NCI-H446 treated with DMSO at 0.1 percent for 48 hours (cell line): ENCODE data around the gene RGS7.

Experiments
- DNase-seq: peaks from one replicate; lab custom pipeline; 2025; lab: John Stamatoyannopoulos, UW

Gene RGS7

DNA sequence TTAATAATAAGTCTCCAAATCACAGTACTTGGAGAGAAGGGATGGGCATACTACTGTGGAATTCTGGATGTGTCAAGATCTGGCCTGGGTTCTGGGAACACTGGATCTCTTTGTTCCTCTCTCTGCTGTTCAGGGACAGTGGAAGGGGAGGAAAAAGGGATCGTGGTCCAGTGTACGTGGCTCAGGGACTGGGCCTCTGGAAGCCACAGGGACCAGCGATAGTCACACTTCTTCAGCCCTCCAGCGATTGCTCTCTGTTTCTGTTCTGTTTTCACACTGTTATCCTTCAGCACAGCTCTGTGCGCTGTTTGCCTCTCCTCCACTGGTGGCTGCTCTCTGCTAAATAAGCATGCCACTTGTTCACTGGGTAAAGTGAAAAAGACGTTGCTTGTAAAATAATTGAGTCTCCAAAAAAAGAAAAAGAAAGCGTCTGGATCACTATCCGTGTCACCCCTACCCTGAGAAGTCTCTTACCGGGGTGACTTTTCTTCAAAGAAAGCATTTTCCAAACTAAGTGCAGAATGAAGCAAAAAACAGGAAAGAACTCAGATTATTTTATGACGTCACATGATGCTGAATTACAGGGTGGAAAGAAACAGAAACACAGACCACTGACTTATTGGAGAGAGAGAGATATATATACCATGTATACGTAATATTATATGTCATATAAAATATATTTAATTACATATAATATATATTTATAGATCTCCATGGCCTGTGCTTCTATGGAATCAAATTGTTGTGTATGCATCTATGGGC is 279.4 kb downstream of the RGS7 start:
- no peak for DNase-seq

- DNase-seq: no peak
These were observed 282.5 kb downstream of the RGS7 start for GRCh38 chr1:241074507-241074906.

- DNase-seq: no peak
These were observed 288.6 kb downstream of the RGS7 start for GRCh38 chr1:241068359-241068758.

DNA sequence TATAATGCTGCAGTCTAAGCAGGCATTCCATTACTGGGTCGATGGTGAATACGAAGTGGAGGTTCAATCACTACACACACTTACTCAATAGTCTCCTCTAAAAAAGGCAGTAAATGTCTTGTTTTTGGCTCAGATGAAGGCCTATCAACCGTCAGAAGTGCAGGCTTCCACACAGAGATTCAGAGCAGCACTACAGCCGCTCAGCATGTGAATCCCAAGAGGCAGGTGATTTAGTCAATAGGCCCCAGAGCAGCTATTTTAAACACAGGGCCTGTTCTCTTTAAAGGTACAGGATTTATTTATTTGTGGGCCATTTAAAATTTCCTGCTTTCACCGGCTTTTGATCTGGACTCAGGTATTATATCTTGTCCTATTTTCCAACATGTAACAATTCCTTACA is 293.7 kb downstream of the RGS7 start:
- no peak for DNase-seq

- DNase-seq: no peak
These were observed 295.9 kb downstream of the RGS7 start for GRCh38 chr1:241061062-241061461.

- no peak for DNase-seq
These were observed 308.4 kb downstream of the RGS7 start for GRCh38 chr1:241048622-241049021.

DNA sequence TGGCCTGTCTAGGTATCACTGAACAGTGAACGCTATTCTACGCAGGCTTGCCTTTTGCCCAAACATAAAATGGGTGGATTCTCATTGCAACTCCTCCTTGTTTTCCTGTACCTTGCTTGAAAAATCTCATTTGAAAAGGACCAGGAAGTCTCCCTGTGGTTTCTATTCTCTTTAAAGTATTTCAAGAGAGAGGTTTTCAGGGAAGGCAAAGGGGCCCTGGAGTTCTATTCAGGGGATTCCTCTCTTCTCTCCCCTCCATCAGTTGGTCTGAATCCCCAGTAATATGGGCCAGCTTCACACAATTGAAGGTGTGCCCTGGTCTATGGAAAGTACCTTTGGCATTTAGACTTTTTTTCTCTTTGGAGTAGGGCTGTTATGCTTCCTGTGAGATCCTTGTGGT is 311.3 kb downstream of the RGS7 start:
- DNase-seq: no peak

DNA sequence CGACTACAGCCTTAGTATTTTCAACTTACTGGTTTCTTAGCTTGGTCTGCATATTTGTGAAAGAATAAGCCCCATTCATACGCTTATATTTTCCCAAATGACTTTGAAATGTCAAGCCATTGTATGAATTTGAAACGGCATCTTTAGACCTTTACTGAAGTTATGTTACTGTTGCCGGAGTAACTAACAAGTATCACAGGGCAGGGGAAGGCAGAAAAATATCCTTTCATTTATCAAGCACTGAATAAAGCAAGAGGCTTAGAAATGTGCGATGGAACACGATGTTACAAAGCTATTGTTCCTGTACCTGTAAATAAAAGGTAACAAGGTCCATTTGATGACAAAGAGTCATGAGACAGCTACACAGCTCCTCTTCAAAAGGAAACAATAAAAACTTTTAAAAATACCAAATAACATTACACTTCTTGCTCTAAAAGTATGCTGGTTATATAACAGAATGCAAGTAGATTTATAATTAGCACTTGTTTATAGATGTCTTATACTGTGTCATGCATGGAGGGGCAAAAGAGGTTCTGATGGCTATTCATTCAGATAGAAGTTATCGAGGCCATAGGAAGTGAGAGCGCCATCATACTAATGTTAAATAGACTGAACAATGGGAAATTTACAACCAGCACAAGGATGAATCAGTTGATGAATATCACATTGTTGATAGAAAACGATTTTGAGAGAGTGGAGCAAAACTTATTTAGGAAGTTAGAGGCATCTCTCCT is 322.6 kb downstream of the RGS7 start:
- DNase-seq: no peak

DNA sequence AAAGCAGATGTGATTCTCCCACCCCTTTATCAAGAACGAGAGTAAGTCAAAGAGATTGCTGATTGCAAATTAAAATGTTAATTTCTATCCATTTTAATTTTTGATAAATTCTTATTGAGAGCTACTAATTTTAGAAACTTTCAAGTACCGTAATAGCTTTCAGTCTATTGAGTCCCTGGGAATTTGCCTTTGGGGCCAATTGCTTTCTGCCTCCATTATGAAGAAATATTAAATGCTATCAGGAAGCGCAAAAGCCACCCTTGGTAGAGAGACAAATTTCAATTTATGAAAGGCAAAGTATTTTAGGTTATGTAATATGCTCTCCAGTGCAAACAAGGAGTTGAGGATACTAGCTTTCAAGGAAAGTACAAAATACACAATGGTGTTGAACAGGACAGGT is 332.2 kb downstream of the RGS7 start:
- DNase-seq: no peak

- no peak for DNase-seq
These were observed 334.6 kb downstream of the RGS7 start for GRCh38 chr1:241022366-241022765.

GRCh38 chr1:241020851-241021697 is 335.9 kb downstream of the RGS7 start:
- no peak for DNase-seq

DNA sequence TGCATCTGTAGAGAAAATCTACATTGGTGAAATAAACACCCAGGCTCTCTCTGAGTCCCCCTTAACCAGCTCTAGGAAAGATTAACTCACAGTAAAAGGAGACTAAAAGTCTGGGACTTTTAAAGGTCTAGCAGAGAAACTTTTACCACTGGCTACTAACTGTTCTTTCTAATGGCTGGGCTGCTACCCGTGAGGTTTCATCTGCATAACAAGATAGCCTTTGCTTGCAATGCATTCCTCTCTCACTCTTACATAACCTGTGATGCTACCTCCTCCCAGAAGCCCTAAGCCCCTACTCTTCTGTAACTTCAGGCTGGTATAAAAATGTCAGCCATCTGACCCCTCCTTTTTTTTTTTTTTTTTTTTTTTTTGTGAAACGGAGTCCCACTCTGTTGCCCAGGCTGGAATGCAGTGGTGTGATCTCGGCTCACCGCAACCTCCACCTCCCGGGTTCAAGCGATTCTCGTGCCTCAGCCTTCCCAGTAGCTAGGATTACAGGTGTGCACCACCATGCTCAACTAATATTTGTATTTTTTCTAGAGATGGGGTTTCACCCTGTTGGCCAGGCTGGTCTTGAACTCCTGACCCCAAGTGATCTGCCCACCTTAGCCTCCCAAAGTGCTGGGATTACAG is 344.2 kb downstream of the RGS7 start:
- DNase-seq: no peak

DNA sequence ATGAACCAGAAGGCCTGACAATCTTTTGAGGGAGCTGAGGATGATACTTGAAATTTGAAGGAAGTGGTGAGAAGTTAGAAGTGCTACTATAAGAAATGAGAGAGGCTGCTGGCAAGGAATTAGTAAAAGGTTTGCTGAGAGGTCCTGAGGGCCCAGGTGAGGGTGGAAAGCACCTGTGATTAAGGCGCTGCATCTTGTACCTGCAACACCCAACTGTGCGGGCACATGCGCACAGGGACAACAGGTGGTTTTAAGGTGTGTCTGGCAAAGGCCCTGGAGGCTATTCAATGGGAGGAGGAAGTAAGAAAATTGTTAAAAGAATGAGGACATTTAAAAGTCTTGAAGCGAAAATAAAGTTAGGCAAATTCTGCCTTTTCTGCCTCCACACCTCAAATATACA is 349.3 kb downstream of the RGS7 start:
- no peak for DNase-seq

GRCh38 chr1:240999826-241000225 is 357.2 kb downstream of the RGS7 start:
- no peak for DNase-seq

DNA sequence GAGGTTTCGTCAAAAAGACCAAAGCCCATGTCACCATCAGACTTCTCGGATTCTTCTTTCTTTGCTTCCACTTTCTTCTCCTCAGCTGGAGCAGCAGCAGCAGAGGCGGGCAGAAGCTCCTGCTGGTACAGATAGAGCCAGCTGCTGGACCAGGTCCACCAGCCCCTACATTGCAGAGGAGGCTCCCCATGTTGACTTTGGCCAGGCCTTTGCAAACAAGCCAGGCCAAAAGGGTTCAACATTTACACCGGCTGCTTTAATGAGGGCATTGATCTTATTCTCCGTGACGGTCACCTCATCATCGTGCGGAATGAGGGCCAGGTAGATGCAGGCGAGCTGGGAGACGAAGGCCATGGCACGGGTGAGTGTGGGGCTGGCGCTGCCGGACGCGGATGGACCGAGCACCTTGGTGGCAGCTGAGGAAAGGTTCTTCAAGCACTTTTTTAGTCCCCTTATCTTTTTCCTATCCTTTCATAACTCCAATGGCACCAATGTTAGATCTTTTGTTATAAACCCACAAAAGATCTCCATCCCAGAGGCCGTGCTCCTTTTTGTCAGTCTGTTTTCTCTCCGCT is 358.5 kb downstream of the RGS7 start:
- DNase-seq: no peak

GRCh38 chr1:240998024-240998423 is 359.0 kb downstream of the RGS7 start:
- DNase-seq: no peak

- no peak for DNase-seq
These were observed 364.0 kb downstream of the RGS7 start for GRCh38 chr1:240993004-240993403.

GRCh38 chr1:240991230-240991629 is 365.8 kb downstream of the RGS7 start:
- DNase-seq: no peak

DNA sequence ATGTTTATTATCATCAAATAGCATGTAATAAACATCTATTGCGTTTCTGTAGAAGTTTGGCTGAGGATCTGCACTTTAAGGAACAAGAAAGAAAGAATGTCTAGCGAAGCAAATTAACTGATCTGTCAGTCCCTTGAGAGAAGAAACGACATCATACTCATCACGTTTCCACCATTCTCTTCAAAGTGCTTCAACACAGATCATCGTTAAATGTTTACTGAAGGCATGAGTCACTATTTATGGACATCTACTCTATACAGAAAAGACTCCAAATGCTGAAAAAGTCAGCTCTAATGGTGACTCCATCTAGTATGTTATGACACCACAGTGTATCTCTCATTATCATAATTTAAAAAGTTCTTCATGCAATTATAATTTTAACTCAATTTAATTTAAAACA is 369.1 kb downstream of the RGS7 start:
- no peak for DNase-seq

GRCh38 chr1:240985081-240985480 is 371.9 kb downstream of the RGS7 start:
- DNase-seq: no peak

DNA sequence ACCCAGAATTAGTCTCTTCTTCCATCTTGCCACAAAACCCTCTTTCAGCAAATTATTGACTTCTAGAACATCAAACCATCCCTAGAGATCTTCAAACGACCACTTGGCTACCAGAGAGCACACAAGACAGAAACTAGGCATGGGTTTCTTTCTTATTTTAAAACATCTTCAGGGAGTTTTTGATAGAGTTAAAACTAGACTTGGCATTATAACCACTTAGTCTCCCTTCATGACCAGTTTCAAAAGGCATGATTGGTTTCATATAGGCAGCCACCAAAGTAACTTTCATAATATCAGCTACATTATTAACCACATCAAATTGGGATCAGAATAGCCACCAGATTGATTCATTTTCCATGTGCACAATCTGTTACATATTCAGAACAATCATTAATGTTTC is 376.7 kb downstream of the RGS7 start:
- DNase-seq: no peak

DNA sequence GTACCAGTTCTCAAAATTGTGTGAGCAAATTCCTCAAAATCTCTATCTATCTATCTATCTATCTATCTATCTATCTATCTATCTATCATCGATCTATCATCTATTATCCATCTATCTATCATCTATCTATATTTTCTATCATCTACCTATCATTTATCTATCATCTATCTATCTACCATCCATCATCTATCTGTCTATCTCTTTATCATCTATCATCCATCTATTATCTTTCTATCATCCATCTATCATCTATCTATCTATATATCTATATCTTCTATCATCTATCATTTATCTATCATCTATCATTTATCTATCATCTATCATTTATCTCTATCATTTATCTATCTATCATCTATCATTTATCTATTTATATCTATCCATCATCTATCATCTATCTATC is 380.3 kb downstream of the RGS7 start:
- no peak for DNase-seq
